H1 (cell line): ENCODE data around the gene ZSCAN10. TPM values are rescaled to one million over a fixed set of nuclear protein-coding genes. Genes with fewer than 3 reads are reported as not detected.

Source experiments
- CTCF ChIA-PET: fragments of 300-600 bp; sonication (Branson Sonifier 250); formaldehyde crosslinking; loops from one replicate; lab custom pipeline; 2021; ENCODE audit not compliant: partially characterized antibody; lab: Charles Lee
- POLR2A ChIA-PET: fragments of 300-600 bp; sonication (Branson Sonifier 250); formaldehyde crosslinking; loops from one replicate; lab custom pipeline; 2021; ENCODE audit warnings: inconsistent platforms; ENCODE audit not compliant: partially characterized antibody; lab: Charles Lee
- DNase-seq, 2 experiments: peaks; one replicate each; pipeline versions ENCODE4 v3.0.0 to v3.0.0-alpha.2; 2010 to 2022; ENCODE audit warnings: low spot score in 2 of 2, low read depth in 1 of 2, mixed read lengths in 1 of 2
- FAIRE-seq: peaks from 2 replicates; lab custom pipeline; 2011; peaks lifted over from hg19 to GRCh38; lab: Jason Lieb, UNC
- H2AFZ ChIP-seq: 2 replicates; pipeline ENCODE4 v1.8.1; 2012; ENCODE audit warnings: low read length, inconsistent platforms
- H2AK5ac ChIP-seq: 2 replicates; pipeline ENCODE4 v1.6.1; 2013; ENCODE audit warnings: low read depth, low read length
- H2BK120ac ChIP-seq: replicated peaks from 2 replicates; pipeline ENCODE3; 2013; ENCODE audit warnings: low read depth, low read length, inconsistent platforms
- H2BK12ac ChIP-seq: 2 replicates; pipeline ENCODE4 v1.6.1; 2013; ENCODE audit warnings: low read depth, low read length
- H2BK15ac ChIP-seq: 2 replicates; pipeline ENCODE4 v1.6.1; 2013; ENCODE audit warnings: low read length
- H2BK20ac ChIP-seq: 2 replicates; pipeline ENCODE4 v1.6.1; 2013; ENCODE audit warnings: low read length
- H2BK5ac ChIP-seq: 2 replicates; pipeline ENCODE4 v1.6.1; 2013; ENCODE audit warnings: low read depth, low read length
- H3K14ac ChIP-seq: 2 replicates; pipeline ENCODE4 v1.6.1; 2013; ENCODE audit warnings: inconsistent platforms; ENCODE audit not compliant: insufficient read length
- H3K18ac ChIP-seq: 2 replicates; pipeline ENCODE4 v1.6.1; 2013; ENCODE audit warnings: low read length; ENCODE audit errors: extremely low read depth
- H3K23ac ChIP-seq: 2 replicates; pipeline ENCODE4 v1.6.1; 2013; ENCODE audit warnings: inconsistent platforms; ENCODE audit not compliant: insufficient read length
- H3K23me2 ChIP-seq: 2 replicates; pipeline ENCODE4 v1.6.1; 2013; ENCODE audit warnings: low read depth, low read length
- H3K27ac ChIP-seq: 2 replicates; pipeline ENCODE4 v1.6.1; 2011; ENCODE audit warnings: low read depth, low read length, inconsistent platforms
- H3K27me3 ChIP-seq, 4 experiments: replicated peaks in 1 of 4; 1 replicate in 1 of 4; 2 replicates in 3 of 4; pipeline versions ENCODE4 v1.6.1 to v1.8.1; 2011 to 2013; ENCODE audit warnings: low read length in 3 of 4, mild to moderate bottlenecking in 3 of 4, inconsistent platforms in 2 of 4, mixed read lengths in 2 of 4, moderate library complexity in 1 of 4; ENCODE audit not compliant: control insufficient read depth in 3 of 4, insufficient read depth in 3 of 4; ENCODE audit errors: extremely low read depth in 1 of 4
- H3K36me3 ChIP-seq, 4 experiments: 2 replicates each; pipeline versions ENCODE4 v1.6.1 to v1.8.1; 2011 to 2013; ENCODE audit warnings: mild to moderate bottlenecking in 4 of 4, low read length in 3 of 4, moderate library complexity in 2 of 4, control low read depth in 1 of 4, inconsistent platforms in 1 of 4; ENCODE audit not compliant: insufficient read depth in 4 of 4, control insufficient read depth in 2 of 4
- H3K4ac ChIP-seq: replicated peaks from 2 replicates; pipeline ENCODE3; 2013; ENCODE audit warnings: low read length, low read depth, mixed read lengths, inconsistent platforms; ENCODE audit not compliant: insufficient read length
- H3K4me1 ChIP-seq, 4 experiments: replicated peaks in 1 of 4; 1 replicate in 1 of 4; 2 replicates in 3 of 4; pipeline versions ENCODE4 v1.6.1 to v1.8.1; 2011 to 2013; ENCODE audit warnings: low read length in 3 of 4, inconsistent platforms in 2 of 4, mixed read lengths in 1 of 4; ENCODE audit not compliant: insufficient read depth in 4 of 4, control insufficient read depth in 3 of 4
- H3K4me2 ChIP-seq, 2 experiments: 2 replicates each; pipeline versions ENCODE4 v1.6.1 to v1.8.1; 2011 to 2013; ENCODE audit warnings: low read depth in 2 of 2, low read length in 2 of 2, control low read depth in 1 of 2, inconsistent platforms in 1 of 2, mild to moderate bottlenecking in 1 of 2; ENCODE audit not compliant: insufficient read depth in 1 of 2
- H3K4me3 ChIP-seq, 4 experiments: fragments of 200-600, 300-600 bp in 1 of 4; sonication (generic), shearing (Covaris generic), sonication (Bioruptor Twin) in 1 of 4; 2 replicates each; pipeline versions ENCODE4 v1.5.1 to v1.8.1; 2011 to 2016; ENCODE audit warnings: low read length in 4 of 4, low read depth in 3 of 4, control low read depth in 2 of 4, inconsistent platforms in 2 of 4, mild to moderate bottlenecking in 2 of 4, mixed read lengths in 1 of 4, moderate library complexity in 1 of 4; ENCODE audit not compliant: insufficient read depth in 2 of 4; ENCODE audit errors: extremely low read depth in 1 of 4
- H3K56ac ChIP-seq: replicated peaks from 2 replicates; pipeline ENCODE3; 2013; ENCODE audit warnings: low read depth, mild to moderate bottlenecking, mixed read lengths, low read length, inconsistent platforms; ENCODE audit not compliant: insufficient read length
- H3K79me1 ChIP-seq: 2 replicates; pipeline ENCODE4 v1.6.1; 2013; ENCODE audit warnings: low read depth, low read length, control low read depth
- H3K79me2 ChIP-seq, 2 experiments: 2 replicates each; pipeline versions ENCODE4 v1.6.1 to v1.8.1; 2012 to 2013; ENCODE audit warnings: low read length in 2 of 2, mild to moderate bottlenecking in 2 of 2, inconsistent platforms in 1 of 2; ENCODE audit not compliant: insufficient read depth in 2 of 2, control insufficient read depth in 1 of 2
- H3K9ac ChIP-seq, 4 experiments: replicated peaks in 1 of 4; 1 replicate in 1 of 4; 2 replicates in 3 of 4; pipeline versions ENCODE4 v1.6.1 to v1.8.1; 2011 to 2013; ENCODE audit warnings: low read depth in 3 of 4, low read length in 3 of 4, control low read depth in 2 of 4, mild to moderate bottlenecking in 2 of 4, moderate library complexity in 2 of 4, inconsistent platforms in 1 of 4; ENCODE audit errors: extremely low read depth in 1 of 4
- H3K9me3 ChIP-seq, 2 experiments: 2 replicates each; pipeline versions ENCODE4 v1.6.1 to v1.8.1; 2012 to 2013; ENCODE audit warnings: mild to moderate bottlenecking in 2 of 2, moderate library complexity in 2 of 2, control low read depth in 1 of 2, inconsistent platforms in 1 of 2, low read depth in 1 of 2, low read length in 1 of 2, mixed read lengths in 1 of 2; ENCODE audit not compliant: insufficient read depth in 2 of 2
- H4K20me1 ChIP-seq, 2 experiments: replicated peaks in 1 of 2; 2 replicates each; pipeline versions ENCODE3 to v1.8.1; 2011 to 2013; ENCODE audit warnings: inconsistent platforms in 2 of 2, low read length in 2 of 2, mild to moderate bottlenecking in 1 of 2; ENCODE audit not compliant: insufficient read depth in 2 of 2, control insufficient read depth in 1 of 2
- H4K5ac ChIP-seq: 2 replicates; pipeline ENCODE4 v1.6.1; 2013; ENCODE audit warnings: low read length, low read depth, mixed read lengths, inconsistent platforms; ENCODE audit not compliant: insufficient read length
- H4K8ac ChIP-seq: 2 replicates; pipeline ENCODE4 v1.8.0; 2013; ENCODE audit warnings: mild to moderate bottlenecking, moderate library complexity, low read length, inconsistent platforms; ENCODE audit not compliant: insufficient read depth; ENCODE audit errors: extremely low read depth
- H4K91ac ChIP-seq: replicated peaks from 2 replicates; pipeline ENCODE3; 2013; ENCODE audit warnings: low read length, mixed read lengths, inconsistent platforms; ENCODE audit not compliant: insufficient read length
- ATF3 ChIP-seq: IDR thresholded peaks from 2 replicates; pipeline ENCODE4 v1.6.1; 2011; ENCODE audit warnings: low read depth, mild to moderate bottlenecking, low read length; ENCODE audit not compliant: insufficient read depth
- CREB1 ChIP-seq: IDR thresholded peaks from 2 replicates; pipeline ENCODE4 v1.6.1; 2012; ENCODE audit warnings: inconsistent platforms
- EGR1 ChIP-seq: IDR thresholded peaks from 2 replicates; pipeline ENCODE4 v1.6.1; 2011; ENCODE audit warnings: low read depth, low read length, borderline replicate concordance
- EZH2 ChIP-seq: fragments of 200-600 bp; sonication (generic); IDR thresholded peaks from 2 replicates; pipeline ENCODE4 v1.7.1; 2012; ENCODE audit warnings: low read depth, mild to moderate bottlenecking, moderate library complexity, low read length, inconsistent platforms; ENCODE audit not compliant: severe bottlenecking
- JUND ChIP-seq: IDR thresholded peaks from 2 replicates; pipeline ENCODE4 v1.6.1; 2011; ENCODE audit warnings: mild to moderate bottlenecking, improper control_type of control experiment, low read length
- KDM1A ChIP-seq: fragments of 200-600, 300-600 bp; sonication (generic); IDR thresholded peaks from 2 replicates; pipeline ENCODE4 v1.7.1; 2016; ENCODE audit warnings: mild to moderate bottlenecking, low read length, borderline replicate concordance
- KDM4A ChIP-seq: IDR thresholded peaks from one replicate; pipeline ENCODE4 v1.7.1; 2012; ENCODE audit warnings: low read depth, mild to moderate bottlenecking, moderate library complexity, low read length, inconsistent platforms; ENCODE audit not compliant: severe bottlenecking
- NANOG ChIP-seq: IDR thresholded peaks from 2 replicates; pipeline ENCODE4 v1.6.1; 2011; ENCODE audit warnings: low read length, low read depth, mild to moderate bottlenecking, inconsistent platforms; ENCODE audit not compliant: insufficient read depth, poor library complexity, severe bottlenecking
- PHF8 ChIP-seq: fragments of 200-600 bp; sonication (generic); conservative IDR thresholded peaks from 2 replicates; pipeline ENCODE4 v1.7.1; 2012; ENCODE audit warnings: low read depth, mild to moderate bottlenecking, inconsistent platforms, low read length, moderate library complexity
- SAP30 ChIP-seq: fragments of 300-600 bp; sonication (generic); IDR thresholded peaks from 2 replicates; pipeline ENCODE4 v1.7.1; 2012; ENCODE audit warnings: low read length, moderate library complexity, mild to moderate bottlenecking, inconsistent platforms; ENCODE audit not compliant: insufficient read depth, insufficient replicate concordance
- SIRT6 ChIP-seq: IDR thresholded peaks from one replicate; pipeline ENCODE4 v1.7.1; 2012; ENCODE audit warnings: low read length, inconsistent platforms
- SP2 ChIP-seq: IDR thresholded peaks from 2 replicates; pipeline ENCODE4 v1.6.1; 2012; ENCODE audit warnings: mild to moderate bottlenecking, low read length, inconsistent platforms
- TCF12 ChIP-seq: IDR thresholded peaks from 2 replicates; pipeline ENCODE4 v1.6.1; 2011; ENCODE audit warnings: low read depth, mild to moderate bottlenecking, low read length
- WGBS, 2 experiments: shearing (Covaris generic) in 1 of 2; methylation state at CpG; one replicate each; pipeline versions ENCODE4 v1.1.6 to v1.1.7; 2013 to 2015; ENCODE audit warnings: low lambda C conversion rate in 2 of 2, mixed read lengths in 2 of 2, inconsistent platforms in 1 of 2, low coverage in 1 of 2, missing lambda C conversion rate in 1 of 2; ENCODE audit not compliant: insufficient replicate concordance in 2 of 2, insufficient coverage in 1 of 2, insufficient read length in 1 of 2; ENCODE audit errors: extremely low coverage in 1 of 2, missing lambda C conversion rate in 1 of 2; 5-methylcytosine and 5-hydroxymethylcytosine counted together
- polyA plus RNA-seq, 7 experiments: library from polyadenylated mRNA; depleted of rRNA in 3 of 7; stranded (reverse) in 5 of 7; unstranded in 2 of 7; fragments of >200 nt in 5 of 7; fragments of 200-250 nt in 2 of 7; gene quantifications; 1 replicate in 5 of 7; 2 replicates in 1 of 7; 4 replicates in 1 of 7; pipeline versions ENCODE4 v1.2.1 to v1.2.3, GENCODE V29; 2011 to 2013; ENCODE audit warnings: missing spikeins in 2 of 7, mixed read lengths in 2 of 7
- total RNA-seq: library from RNA; stranded (reverse); fragmentation: NEBNext Ultra II Directional; extraction: Animal tissue kit (Norgen Biotek cat#: 25700); gene quantifications from 2 replicates; pipeline ENCODE4 v1.2.1, GENCODE V29; 2021

Gene ZSCAN10
- total and polyA plus RNA-seq, 2 of the 8 experiments (the other 6 are each of a cell fraction or from before 2014, with no cell fraction given): 209 to 314 TPM

GRCh38 chr16:3142770-3143169 is 43.7 kb upstream of the ZSCAN10 start:
- Histone ChIP-seq H3K79me1 (no peaks in the 10 kb centered on the region), H2AFZ (no peak overlapping the region), H3K27ac (no peak overlapping the region), H3K14ac (no peak overlapping the region), H4K20me1 (peaks cover 0 to 7% of the 10 kb centered on the region in 2 experiments), H3K4me2 (no peak overlapping the region), H2AK5ac (no peak overlapping the region), H4K8ac (no peak overlapping the region), H3K36me3 (peaks cover 0 to 8% (median 3%) of the 10 kb centered on the region in 4 experiments; a peak in 4 of 8 replicates), H3K27me3 (peaks cover 0 to 4% (median 2%) of the 10 kb centered on the region in 4 experiments; a peak in 3 of 7 replicates), H3K23ac (no peak overlapping the region), H3K79me2 (no peaks in the 10 kb centered on the region), H3K4me3 (no peak overlapping the region), H2BK20ac (no peak overlapping the region), H4K5ac (no peak overlapping the region), H3K18ac (no peak overlapping the region), H3K4me1 (no peaks in the 10 kb centered on the region), H3K9me3 (no peaks in the 10 kb centered on the region), H4K91ac (no peak overlapping the region), H2BK15ac (no peak overlapping the region), H3K23me2 (0 out of 2 replicates have a peak, but pooled peaks cover 2% of the 10 kb centered on the region), H3K4ac (no peak overlapping the region), H2BK12ac (no peak overlapping the region), H2BK5ac (no peak overlapping the region), H2BK120ac (no peak overlapping the region), H3K56ac (no peak overlapping the region), H3K9ac (no peak overlapping the region)
- no peak for DNase-seq
- FAIRE-seq: no peak
- 84% methylated on average over 13 of the region's 13 CpGs; no CpG with 5 or more reads in 1 of the 2 experiments for WGBS, 2 experiments
- ChIA-PET POLR2A (interaction anchor here (0.9 to 3.9 kb wide), 2 partner anchors 8 to 14 kb away, joined by 3 to 20 read pairs; no protein-coding TSS in a partner anchor), CTCF (interaction anchor here (1.2 to 10.9 kb wide), 2 partner anchors 11 to 135 kb away, joined by 3 to 174 read pairs; partner anchors contain the start of gene ZNF213)
- TF ChIP-seq KDM1A (no peak), KDM4A (no peak), EGR1 (no peak), SAP30 (no peak), ATF3 (no peak), SIRT6 (no peak), PHF8 (no peak), CREB1 (no peak), EZH2 (no peak), TCF12 (no peak), NANOG (no peak), JUND (no peak), SP2 (no peak)
